Measurements from ENCODE around the gene AK9.

DNA sequence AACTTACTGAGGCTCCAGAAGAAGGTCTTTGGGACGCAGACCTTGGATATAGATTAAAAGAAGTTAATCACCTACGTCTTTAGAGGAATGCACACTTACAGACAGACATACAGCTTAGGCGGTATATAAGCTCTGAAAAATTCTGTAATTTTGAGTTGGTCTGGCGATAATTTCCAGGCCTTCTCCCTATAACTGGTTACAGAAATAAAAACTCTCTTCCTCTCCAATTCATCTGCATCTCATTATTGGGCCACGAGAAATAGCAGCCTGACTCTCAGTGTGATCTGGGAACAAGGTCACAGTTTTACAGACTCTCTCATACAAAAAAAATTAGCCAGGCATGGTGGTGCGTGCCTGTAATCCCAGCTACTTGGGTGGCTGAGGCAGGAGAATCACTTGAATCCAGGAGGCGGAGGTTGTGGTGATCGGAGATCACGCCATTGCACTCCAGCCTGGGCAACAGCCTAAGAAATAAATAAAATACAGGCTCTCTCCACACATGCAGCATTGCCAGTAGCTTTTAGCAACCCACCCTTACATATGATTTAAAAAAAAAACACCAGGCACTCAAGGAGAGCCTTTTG, 212.7 kb downstream of the AK9 start:
- TF ChIP-seq NBN (IDR thresholded peaks at IDR 0.05): no peak
- TF ChIP-seq NR2C1 (IDR thresholded peaks at IDR 0.05): no peak
- TF ChIP-seq CEBPB (IDR thresholded peaks at IDR 0.05; ENCODE audit: borderline replicate concordance in 1 of 2, low read depth in 2 of 2, low read length in 2 of 2): no peak
- TF ChIP-seq KAT2A (conservative IDR thresholded peaks at IDR 0.05; ENCODE audit: control insufficient read depth, low read depth, low read length): no peak

All from GM12878 (cell line).